H1 (cell line): ENCODE results near the gene MKNK2. TPM values are rescaled to one million over a fixed set of nuclear protein-coding genes. Genes with fewer than 3 reads are reported as not detected.

Experiments used
- CTCF ChIA-PET: fragments of 300-600 bp; sonication (Branson Sonifier 250); formaldehyde crosslinking; loops from one replicate; lab custom pipeline; 2021; ENCODE audit not compliant: partially characterized antibody; lab: Charles Lee
- POLR2A ChIA-PET: fragments of 300-600 bp; sonication (Branson Sonifier 250); formaldehyde crosslinking; loops from one replicate; lab custom pipeline; 2021; ENCODE audit warnings: inconsistent platforms; ENCODE audit not compliant: partially characterized antibody; lab: Charles Lee
- DNase-seq, 2 experiments: peaks; one replicate each; pipeline versions ENCODE4 v3.0.0 to v3.0.0-alpha.2; 2010 to 2022; ENCODE audit warnings: low spot score in 2 of 2, low read depth in 1 of 2, mixed read lengths in 1 of 2
- FAIRE-seq: peaks from 2 replicates; lab custom pipeline; 2011; peaks lifted over from hg19 to GRCh38; lab: Jason Lieb, UNC
- H2AFZ ChIP-seq: 2 replicates; pipeline ENCODE4 v1.8.1; 2012; ENCODE audit warnings: low read length, inconsistent platforms
- H2AK5ac ChIP-seq: 2 replicates; pipeline ENCODE4 v1.6.1; 2013; ENCODE audit warnings: low read depth, low read length
- H2BK120ac ChIP-seq: replicated peaks from 2 replicates; pipeline ENCODE3; 2013; ENCODE audit warnings: low read depth, low read length, inconsistent platforms
- H2BK12ac ChIP-seq: 2 replicates; pipeline ENCODE4 v1.6.1; 2013; ENCODE audit warnings: low read depth, low read length
- H2BK15ac ChIP-seq: 2 replicates; pipeline ENCODE4 v1.6.1; 2013; ENCODE audit warnings: low read length
- H2BK20ac ChIP-seq: 2 replicates; pipeline ENCODE4 v1.6.1; 2013; ENCODE audit warnings: low read length
- H2BK5ac ChIP-seq: 2 replicates; pipeline ENCODE4 v1.6.1; 2013; ENCODE audit warnings: low read depth, low read length
- H3K14ac ChIP-seq: 2 replicates; pipeline ENCODE4 v1.6.1; 2013; ENCODE audit warnings: inconsistent platforms; ENCODE audit not compliant: insufficient read length
- H3K18ac ChIP-seq: 2 replicates; pipeline ENCODE4 v1.6.1; 2013; ENCODE audit warnings: low read length; ENCODE audit errors: extremely low read depth
- H3K23ac ChIP-seq: 2 replicates; pipeline ENCODE4 v1.6.1; 2013; ENCODE audit warnings: inconsistent platforms; ENCODE audit not compliant: insufficient read length
- H3K23me2 ChIP-seq: 2 replicates; pipeline ENCODE4 v1.6.1; 2013; ENCODE audit warnings: low read depth, low read length
- H3K27ac ChIP-seq: 2 replicates; pipeline ENCODE4 v1.6.1; 2011; ENCODE audit warnings: low read depth, low read length, inconsistent platforms
- H3K27me3 ChIP-seq, 4 experiments: replicated peaks in 1 of 4; 1 replicate in 1 of 4; 2 replicates in 3 of 4; pipeline versions ENCODE4 v1.6.1 to v1.8.1; 2011 to 2013; ENCODE audit warnings: low read length in 3 of 4, mild to moderate bottlenecking in 3 of 4, inconsistent platforms in 2 of 4, mixed read lengths in 2 of 4, moderate library complexity in 1 of 4; ENCODE audit not compliant: control insufficient read depth in 3 of 4, insufficient read depth in 3 of 4; ENCODE audit errors: extremely low read depth in 1 of 4
- H3K36me3 ChIP-seq, 4 experiments: 2 replicates each; pipeline versions ENCODE4 v1.6.1 to v1.8.1; 2011 to 2013; ENCODE audit warnings: mild to moderate bottlenecking in 4 of 4, low read length in 3 of 4, moderate library complexity in 2 of 4, control low read depth in 1 of 4, inconsistent platforms in 1 of 4; ENCODE audit not compliant: insufficient read depth in 4 of 4, control insufficient read depth in 2 of 4
- H3K4ac ChIP-seq: replicated peaks from 2 replicates; pipeline ENCODE3; 2013; ENCODE audit warnings: low read length, low read depth, mixed read lengths, inconsistent platforms; ENCODE audit not compliant: insufficient read length
- H3K4me1 ChIP-seq, 4 experiments: replicated peaks in 1 of 4; 1 replicate in 1 of 4; 2 replicates in 3 of 4; pipeline versions ENCODE4 v1.6.1 to v1.8.1; 2011 to 2013; ENCODE audit warnings: low read length in 3 of 4, inconsistent platforms in 2 of 4, mixed read lengths in 1 of 4; ENCODE audit not compliant: insufficient read depth in 4 of 4, control insufficient read depth in 3 of 4
- H3K4me2 ChIP-seq, 2 experiments: 2 replicates each; pipeline versions ENCODE4 v1.6.1 to v1.8.1; 2011 to 2013; ENCODE audit warnings: low read depth in 2 of 2, low read length in 2 of 2, control low read depth in 1 of 2, inconsistent platforms in 1 of 2, mild to moderate bottlenecking in 1 of 2; ENCODE audit not compliant: insufficient read depth in 1 of 2
- H3K4me3 ChIP-seq, 4 experiments: fragments of 200-600, 300-600 bp in 1 of 4; sonication (generic), shearing (Covaris generic), sonication (Bioruptor Twin) in 1 of 4; 2 replicates each; pipeline versions ENCODE4 v1.5.1 to v1.8.1; 2011 to 2016; ENCODE audit warnings: low read length in 4 of 4, low read depth in 3 of 4, control low read depth in 2 of 4, inconsistent platforms in 2 of 4, mild to moderate bottlenecking in 2 of 4, mixed read lengths in 1 of 4, moderate library complexity in 1 of 4; ENCODE audit not compliant: insufficient read depth in 2 of 4; ENCODE audit errors: extremely low read depth in 1 of 4
- H3K56ac ChIP-seq: replicated peaks from 2 replicates; pipeline ENCODE3; 2013; ENCODE audit warnings: low read depth, mild to moderate bottlenecking, mixed read lengths, low read length, inconsistent platforms; ENCODE audit not compliant: insufficient read length
- H3K79me1 ChIP-seq: 2 replicates; pipeline ENCODE4 v1.6.1; 2013; ENCODE audit warnings: low read depth, low read length, control low read depth
- H3K79me2 ChIP-seq, 2 experiments: 2 replicates each; pipeline versions ENCODE4 v1.6.1 to v1.8.1; 2012 to 2013; ENCODE audit warnings: low read length in 2 of 2, mild to moderate bottlenecking in 2 of 2, inconsistent platforms in 1 of 2; ENCODE audit not compliant: insufficient read depth in 2 of 2, control insufficient read depth in 1 of 2
- H3K9ac ChIP-seq, 4 experiments: replicated peaks in 1 of 4; 1 replicate in 1 of 4; 2 replicates in 3 of 4; pipeline versions ENCODE4 v1.6.1 to v1.8.1; 2011 to 2013; ENCODE audit warnings: low read depth in 3 of 4, low read length in 3 of 4, control low read depth in 2 of 4, mild to moderate bottlenecking in 2 of 4, moderate library complexity in 2 of 4, inconsistent platforms in 1 of 4; ENCODE audit errors: extremely low read depth in 1 of 4
- H3K9me3 ChIP-seq, 2 experiments: 2 replicates each; pipeline versions ENCODE4 v1.6.1 to v1.8.1; 2012 to 2013; ENCODE audit warnings: mild to moderate bottlenecking in 2 of 2, moderate library complexity in 2 of 2, control low read depth in 1 of 2, inconsistent platforms in 1 of 2, low read depth in 1 of 2, low read length in 1 of 2, mixed read lengths in 1 of 2; ENCODE audit not compliant: insufficient read depth in 2 of 2
- H4K20me1 ChIP-seq, 2 experiments: replicated peaks in 1 of 2; 2 replicates each; pipeline versions ENCODE3 to v1.8.1; 2011 to 2013; ENCODE audit warnings: inconsistent platforms in 2 of 2, low read length in 2 of 2, mild to moderate bottlenecking in 1 of 2; ENCODE audit not compliant: insufficient read depth in 2 of 2, control insufficient read depth in 1 of 2
- H4K5ac ChIP-seq: 2 replicates; pipeline ENCODE4 v1.6.1; 2013; ENCODE audit warnings: low read length, low read depth, mixed read lengths, inconsistent platforms; ENCODE audit not compliant: insufficient read length
- H4K8ac ChIP-seq: 2 replicates; pipeline ENCODE4 v1.8.0; 2013; ENCODE audit warnings: mild to moderate bottlenecking, moderate library complexity, low read length, inconsistent platforms; ENCODE audit not compliant: insufficient read depth; ENCODE audit errors: extremely low read depth
- H4K91ac ChIP-seq: replicated peaks from 2 replicates; pipeline ENCODE3; 2013; ENCODE audit warnings: low read length, mixed read lengths, inconsistent platforms; ENCODE audit not compliant: insufficient read length
- CBX5 ChIP-seq: fragments of 300-800, 300-1000 bp; sonication (generic); IDR thresholded peaks from 2 replicates; pipeline ENCODE4 v1.7.1; 2016; ENCODE audit warnings: antibody characterized with exemption, low read length, low read depth
- CEBPB ChIP-seq: IDR thresholded peaks from 2 replicates; pipeline ENCODE4 v1.6.1; 2012; ENCODE audit warnings: low read depth, low read length
- CTCF ChIP-seq, 3 experiments: IDR thresholded peaks; 1 replicate in 2 of 3; 2 replicates in 1 of 3; pipeline versions ENCODE4 v1.5.1 to v1.6.1; 2011; ENCODE audit warnings: low read length in 3 of 3, mild to moderate bottlenecking in 3 of 3, inconsistent platforms in 2 of 3, low read depth in 1 of 3, moderate library complexity in 1 of 3; ENCODE audit not compliant: insufficient read depth in 1 of 3; ENCODE audit errors: control extremely low read depth in 1 of 3
- KDM4A ChIP-seq: IDR thresholded peaks from one replicate; pipeline ENCODE4 v1.7.1; 2012; ENCODE audit warnings: low read depth, mild to moderate bottlenecking, moderate library complexity, low read length, inconsistent platforms; ENCODE audit not compliant: severe bottlenecking
- MAX ChIP-seq: IDR thresholded peaks from 2 replicates; pipeline ENCODE4 v1.6.1; 2012; ENCODE audit warnings: inconsistent platforms
- NRF1 ChIP-seq: IDR thresholded peaks from 2 replicates; pipeline ENCODE4 v1.6.1; 2011; ENCODE audit warnings: mild to moderate bottlenecking, low read depth, low read length, improper control_type of control experiment
- POLR2AphosphoS5 ChIP-seq: IDR thresholded peaks from 2 replicates; pipeline ENCODE4 v1.6.1; 2011; ENCODE audit warnings: low read depth, low read length
- RNF2 ChIP-seq: fragments of 200-900, 300-1000 bp; sonication (generic); IDR thresholded peaks from 2 replicates; pipeline ENCODE4 v1.7.1; 2016; ENCODE audit warnings: borderline replicate concordance, low read depth, mild to moderate bottlenecking, antibody characterized with exemption, low read length; ENCODE audit not compliant: poor library complexity, severe bottlenecking; ENCODE audit errors: missing control alignments
- WGBS, 2 experiments: shearing (Covaris generic) in 1 of 2; methylation state at CpG; one replicate each; pipeline versions ENCODE4 v1.1.6 to v1.1.7; 2013 to 2015; ENCODE audit warnings: low lambda C conversion rate in 2 of 2, mixed read lengths in 2 of 2, inconsistent platforms in 1 of 2, low coverage in 1 of 2, missing lambda C conversion rate in 1 of 2; ENCODE audit not compliant: insufficient replicate concordance in 2 of 2, insufficient coverage in 1 of 2, insufficient read length in 1 of 2; ENCODE audit errors: extremely low coverage in 1 of 2, missing lambda C conversion rate in 1 of 2; 5-methylcytosine and 5-hydroxymethylcytosine counted together
- polyA plus RNA-seq, 7 experiments: library from polyadenylated mRNA; depleted of rRNA in 3 of 7; stranded (reverse) in 5 of 7; unstranded in 2 of 7; fragments of >200 nt in 5 of 7; fragments of 200-250 nt in 2 of 7; gene quantifications; 1 replicate in 5 of 7; 2 replicates in 1 of 7; 4 replicates in 1 of 7; pipeline versions ENCODE4 v1.2.1 to v1.2.3, GENCODE V29; 2011 to 2013; ENCODE audit warnings: missing spikeins in 2 of 7, mixed read lengths in 2 of 7
- total RNA-seq: library from RNA; stranded (reverse); fragmentation: NEBNext Ultra II Directional; extraction: Animal tissue kit (Norgen Biotek cat#: 25700); gene quantifications from 2 replicates; pipeline ENCODE4 v1.2.1, GENCODE V29; 2021

Gene MKNK2
- total and polyA plus RNA-seq, 2 of the 8 experiments (the other 6 are each of a cell fraction or from before 2014, with no cell fraction given), result 163 to 166 TPM

GRCh38 chr19:2096480-2097202 lies 45.6 kb upstream of the MKNK2 start, which contains the start of gene IZUMO4:
Gene IZUMO4 (plus strand): TSS chr19:2096915. CDS start chr19:2096946, 31 bp downstream.
- Histone ChIP-seq H4K20me1 (peaks cover 8 to 16% of the 10 kb centered on the region in 2 experiments), H3K9ac (peak within 1 kb of the TSS in 3 of 4 experiments; percentile 25 to 74 (median 28); a peak in 3 of 7 replicates), H2AFZ (peak within 1 kb of the TSS; percentile 82; the same call in 1 of the 2 replicates), H2BK20ac (no peak within 1 kb of the TSS), H3K56ac (no peak within 1 kb of the TSS), H3K4me2 (peak within 1 kb of the TSS; percentile 53 to 95), H3K4me3 (peak within 1 kb of the TSS; percentile 42 to 85 (median 51)), H3K79me1 (no peaks in the 10 kb centered on the region), H2BK5ac (no peak within 1 kb of the TSS), H3K14ac (no peak within 1 kb of the TSS), H3K9me3 (no peaks in the 10 kb centered on the region), H3K23me2 (peaks cover 6% of the 10 kb centered on the region; the same call in 1 of the 2 replicates), H2BK15ac (no peak within 1 kb of the TSS), H2BK12ac (no peak within 1 kb of the TSS), H3K23ac (no peak within 1 kb of the TSS), H3K36me3 (peaks cover 8 to 18% (median 16%) of the 10 kb centered on the region in 4 experiments), H4K91ac (no peak within 1 kb of the TSS), H3K79me2 (no peaks in the 10 kb centered on the region), H3K27me3 (no peaks in the 10 kb centered on the region), H2AK5ac (no peak within 1 kb of the TSS), H2BK120ac (no peak within 1 kb of the TSS), H3K18ac (peak within 1 kb of the TSS; percentile 78), H3K4ac (no peak within 1 kb of the TSS), H4K5ac (peak within 1 kb of the TSS; percentile 58), H3K27ac (no peak within 1 kb of the TSS; the same call in 1 of the 2 replicates), H3K4me1 (peaks cover 0 to 3% (median 1%) of the 10 kb centered on the region in 4 experiments; a peak in 4 of 7 replicates), H4K8ac (peak within 1 kb of the TSS; percentile 91)
- DNase-seq (peak; percentile 94 to 99), FAIRE-seq (no peak)
- CTCF ChIA-PET, result interaction anchor here (0.7 to 2.0 kb wide), 8 partner anchors 14 to 94 kb away, joined by 3 to 8 read pairs (median 4); no protein-coding TSS in a partner anchor
- POLR2A ChIA-PET, result interaction anchor here (1.1 to 1.4 kb wide), 2 partner anchors 45 kb away, joined by 4 to 5 read pairs; partner anchors contain the start of gene MKNK2
- WGBS, 2 experiments, result 2% methylated on average over 30 of the region's 70 CpGs; no CpG with 5 or more reads in 1 of the 2 experiments
- TF ChIP-seq RNF2 (no peak), KDM4A (peak; percentile 11), CEBPB (no peak), POLR2AphosphoS5 (no peak), MAX (peak; percentile 52), CTCF (IDR thresholded peaks at IDR 0.05; ENCODE audit: control extremely low read depth in 1 of 3, insufficient read depth in 1 of 3, low read depth in 1 of 3, low read length in 3 of 3) (peak; percentile 24 to 53 (median 39); a peak in 2 of 4 replicates), NRF1 (peak; percentile 69), CBX5 (no peak)
